Mucosa of descending colon (tissue), 3 donors: ENCODE results near the gene SKA2. TPM values are rescaled to one million over a fixed set of nuclear protein-coding genes. Genes with fewer than 3 reads are reported as not detected.

Experiments used
- ATAC-seq: fragments of 200-7000 bp; cut with Tn5 transposase; one replicate; pipeline ENCODE4 v1.9.1; 2020; ENCODE audit warnings: mild to moderate bottlenecking, moderate library complexity
- DNase-seq, 3 donors: peaks; one replicate each; pipeline ENCODE4 v3.0.0-alpha.2; 2020
- H3K36me3 ChIP-seq: fragments of 200-600 bp; one replicate; pipeline ENCODE4 v1.8.0; 2021; ENCODE audit warnings: low read depth, mild to moderate bottlenecking
- H3K4me1 ChIP-seq: fragments of 200-600 bp; one replicate; pipeline ENCODE4 v1.8.0; 2021; ENCODE audit warnings: low read depth, mild to moderate bottlenecking
- H3K4me3 ChIP-seq: fragments of 200-600 bp; one replicate; pipeline ENCODE4 v1.8.0; 2021; ENCODE audit warnings: mild to moderate bottlenecking
- H3K9me3 ChIP-seq: fragments of 200-600 bp; one replicate; pipeline ENCODE4 v1.8.0; 2021; ENCODE audit warnings: mild to moderate bottlenecking
- intact Hi-C, 2 donors: fragments of 100-400 bp; cut with DNase I in 1 of 2; cut with micrococcal nuclease in 1 of 2; formaldehyde crosslinking; loops; one replicate each; pipeline versions ENCODE4 v1.11.0 to v1.11.1; 2022; cut with DNase I, micrococcal nuclease
- total RNA-seq, 3 donors: library from RNA; stranded (reverse); fragmentation: NEBNext Ultra II Directional in 2 of 3; extraction: Animal tissue kit (Norgen Biotek cat#: 25700) in 2 of 3; gene quantifications; one replicate each; pipeline versions ENCODE4 v1.2.1 to v1.2.4, GENCODE V29; 2021 to 2023
- TF ChIP-seq, protein P1 (sequence below): fragments of 200-600 bp; IDR thresholded peaks from one replicate; pipeline ENCODE4 v1.8.0; 2022; ENCODE audit warnings: antibody characterized with exemption, mild to moderate bottlenecking
- donor health status: DM: no; HTN: no; CAD: no; lungs with moderate emphysema.
- donor health status: DM: no; HTN: no; CAD: no.
- donor health status: DM: no; HTN: yes; CAD: no.

Gene SKA2
- total RNA-seq, 3 donors from 2014 or later, result 15.7 to 30.0 (median 27.0) TPM

GRCh38 chr17:59121901-59122480, 33.0 kb downstream of the SKA2 start:
- TF ChIP-seq, protein P1, sequence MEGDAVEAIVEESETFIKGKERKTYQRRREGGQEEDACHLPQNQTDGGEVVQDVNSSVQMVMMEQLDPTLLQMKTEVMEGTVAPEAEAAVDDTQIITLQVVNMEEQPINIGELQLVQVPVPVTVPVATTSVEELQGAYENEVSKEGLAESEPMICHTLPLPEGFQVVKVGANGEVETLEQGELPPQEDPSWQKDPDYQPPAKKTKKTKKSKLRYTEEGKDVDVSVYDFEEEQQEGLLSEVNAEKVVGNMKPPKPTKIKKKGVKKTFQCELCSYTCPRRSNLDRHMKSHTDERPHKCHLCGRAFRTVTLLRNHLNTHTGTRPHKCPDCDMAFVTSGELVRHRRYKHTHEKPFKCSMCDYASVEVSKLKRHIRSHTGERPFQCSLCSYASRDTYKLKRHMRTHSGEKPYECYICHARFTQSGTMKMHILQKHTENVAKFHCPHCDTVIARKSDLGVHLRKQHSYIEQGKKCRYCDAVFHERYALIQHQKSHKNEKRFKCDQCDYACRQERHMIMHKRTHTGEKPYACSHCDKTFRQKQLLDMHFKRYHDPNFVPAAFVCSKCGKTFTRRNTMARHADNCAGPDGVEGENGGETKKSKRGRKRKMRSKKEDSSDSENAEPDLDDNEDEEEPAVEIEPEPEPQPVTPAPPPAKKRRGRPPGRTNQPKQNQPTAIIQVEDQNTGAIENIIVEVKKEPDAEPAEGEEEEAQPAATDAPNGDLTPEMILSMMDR, result no peak
- Histone ChIP-seq H3K4me3 (no peak overlapping the region), H3K9me3 (no peaks in the 10 kb centered on the region), H3K4me1 (no peaks in the 10 kb centered on the region), H3K36me3 (no peaks in the 10 kb centered on the region)
- ATAC-seq (no peak), DNase-seq (no peak)
- intact Hi-C loops, result no loop called here

- DNase-seq (no peak), ATAC-seq (no peak)
- Histone ChIP-seq H3K4me3 (no peak overlapping the region), H3K4me1 (no peaks in the 10 kb centered on the region), H3K36me3 (no peaks in the 10 kb centered on the region), H3K9me3 (no peaks in the 10 kb centered on the region)
- TF ChIP-seq, protein P1, result no peak
- intact Hi-C loops, result no loop called here
Measured at GRCh38 chr17:59115474-59115873, 39.5 kb downstream of the SKA2 start.

GRCh38 chr17:59111539-59111938, 43.4 kb downstream of the SKA2 start:
- no peak for ATAC-seq

GRCh38 chr17:59110973-59111372, 44.0 kb downstream of the SKA2 start:
- no peak for DNase-seq
- Histone ChIP-seq H3K9me3 (no peaks in the 10 kb centered on the region), H3K4me3 (no peak overlapping the region), H3K4me1 (no peaks in the 10 kb centered on the region), H3K36me3 (no peaks in the 10 kb centered on the region)
- TF ChIP-seq, protein P1, result no peak
- no peak for ATAC-seq
- intact Hi-C loops, result no loop called here

More at GRCh38 chr17:59111539-59111938, 43.4 kb downstream of the SKA2 start:
- Histone ChIP-seq H3K36me3 (no peaks in the 10 kb centered on the region), H3K9me3 (no peaks in the 10 kb centered on the region), H3K4me3 (no peak overlapping the region), H3K4me1 (no peaks in the 10 kb centered on the region)
- no peak for DNase-seq
- TF ChIP-seq, protein P1, result no peak
- intact Hi-C loops, result no loop called here

DNA sequence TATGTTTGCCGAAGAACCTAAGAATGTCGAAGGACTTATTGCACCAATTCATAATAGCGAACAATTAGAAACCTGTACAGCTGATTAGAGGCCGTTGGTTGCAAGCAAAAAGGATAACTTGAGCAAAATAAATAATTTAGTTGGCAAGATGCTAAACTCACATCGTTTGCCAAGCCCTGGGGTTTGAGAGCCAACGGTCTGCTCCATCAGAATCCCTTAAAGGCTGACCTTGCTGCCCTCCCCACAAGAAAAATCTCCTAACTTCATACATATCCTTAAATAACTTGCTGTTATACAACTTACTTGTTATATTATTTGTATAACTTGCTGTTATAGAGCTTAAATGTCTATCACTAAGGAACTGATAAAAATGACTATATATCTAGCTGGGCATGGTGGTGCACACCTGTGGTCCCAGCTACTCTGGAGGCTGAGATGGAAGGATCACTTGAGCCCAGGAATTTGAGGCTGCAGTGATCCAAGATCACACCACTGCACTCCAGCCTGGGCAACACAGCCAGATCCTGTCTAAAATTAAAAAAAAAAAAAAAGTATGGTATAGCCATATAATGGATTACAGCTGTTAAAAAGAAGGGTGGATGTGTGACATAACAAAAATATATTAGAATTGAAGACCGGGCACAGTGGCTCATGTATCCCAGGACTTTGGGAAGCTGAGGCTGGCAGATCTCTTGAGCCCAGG, 46.4 kb downstream of the SKA2 start:
- TF ChIP-seq, protein P1, result no peak
- intact Hi-C loops, result no loop called here
- Histone ChIP-seq H3K4me3 (no peak overlapping the region), H3K9me3 (no peaks in the 10 kb centered on the region), H3K4me1 (peaks cover 9% of the 10 kb centered on the region), H3K36me3 (no peaks in the 10 kb centered on the region)
- no peak for ATAC-seq
- no peak for DNase-seq
